Activated naive CD8-positive, alpha-beta T cell treated with anti-CD3 and anti-CD28 coated beads, Interleukin-2, amount 50 U/mL, for 24 hours (primary cell): ENCODE results near the gene FLRT2.

ENCODE experiments used
- ATAC-seq: fragments of 150-1000 bp; cut with Tn5 transposase; one replicate; pipeline ENCODE4 v1.10.0; 2021
- DNase-seq: peaks from one replicate; pipeline ENCODE4 v3.0.0; 2021
- H3K27ac Mint-ChIP-seq: one replicate; pipeline ENCODE4 v1.8.0; 2021; ENCODE audit warnings: mild to moderate bottlenecking, mixed read lengths
- H3K27me3 Mint-ChIP-seq: one replicate; pipeline ENCODE4 v1.8.0; 2021; ENCODE audit warnings: mixed read lengths
- H3K36me3 Mint-ChIP-seq: one replicate; pipeline ENCODE4 v1.8.0; 2021; ENCODE audit warnings: low read depth, mixed read lengths
- H3K4me1 Mint-ChIP-seq: one replicate; pipeline ENCODE4 v1.8.0; 2021; ENCODE audit warnings: mixed read lengths
- H3K4me3 Mint-ChIP-seq: one replicate; pipeline ENCODE4 v1.8.0; 2021; ENCODE audit warnings: mild to moderate bottlenecking, moderate library complexity, mixed read lengths
- H3K9me3 Mint-ChIP-seq: one replicate; pipeline ENCODE4 v1.8.0; 2021; ENCODE audit warnings: mixed read lengths

Gene FLRT2

GRCh38 chr14:85520581-85520980 lies 9.4 kb upstream of the FLRT2 start:
- Mint-ChIP-seq H3K27ac (no peak overlapping the region), H3K9me3 (no peaks in the 10 kb centered on the region), H3K4me1 (no peaks in the 10 kb centered on the region), H3K27me3 (no peaks in the 10 kb centered on the region), H3K4me3 (no peak overlapping the region), H3K36me3 (no peaks in the 10 kb centered on the region)
- ATAC-seq, result no peak
- DNase-seq, result no peak

- ATAC-seq, result no peak
- no peaks in the 10 kb centered on the region for H3K4me1 Mint-ChIP-seq
Observed at GRCh38 chr14:85523624-85524023, 6.3 kb upstream of the FLRT2 start.

GRCh38 chr14:85527006-85527405 lies 2.9 kb upstream of the FLRT2 start:
- H3K4me1 Mint-ChIP-seq, result peaks cover 2% of the 10 kb centered on the region
- no peaks in the 10 kb centered on the region for H3K9me3 Mint-ChIP-seq
- H3K4me3 Mint-ChIP-seq, result no peak overlapping the region
- no peak for ATAC-seq
- no peaks in the 10 kb centered on the region for H3K36me3 Mint-ChIP-seq
- no peak for DNase-seq
- H3K27me3 Mint-ChIP-seq, result peaks cover 45% of the 10 kb centered on the region
- H3K27ac Mint-ChIP-seq, result no peak overlapping the region

More at GRCh38 chr14:85523624-85524023, 6.3 kb upstream of the FLRT2 start:
- Mint-ChIP-seq H3K4me3 (no peak overlapping the region), H3K36me3 (no peaks in the 10 kb centered on the region), H3K27me3 (peaks cover 12% of the 10 kb centered on the region), H3K27ac (no peak overlapping the region), H3K9me3 (no peaks in the 10 kb centered on the region)
- DNase-seq, result no peak

GRCh38 chr14:85527445-85528035 lies 2.4 kb upstream of the FLRT2 start:
- Mint-ChIP-seq H3K9me3 (no peaks in the 10 kb centered on the region), H3K27me3 (peaks cover 50% of the 10 kb centered on the region), H3K27ac (no peak overlapping the region), H3K4me3 (no peak overlapping the region), H3K4me1 (peaks cover 4% of the 10 kb centered on the region), H3K36me3 (no peaks in the 10 kb centered on the region)
- ATAC-seq (no peak), DNase-seq (no peak)

GRCh38 chr14:85528080-85528896 lies 1.7 kb upstream of the FLRT2 start:
- peaks cover 7% of the 10 kb centered on the region for H3K4me1 Mint-ChIP-seq
- peaks cover 55% of the 10 kb centered on the region for H3K27me3 Mint-ChIP-seq
- DNase-seq, result no peak
- H3K4me3 Mint-ChIP-seq, result no peak overlapping the region
- no peak for ATAC-seq
- H3K27ac Mint-ChIP-seq, result no peak overlapping the region
- no peaks in the 10 kb centered on the region for H3K36me3 Mint-ChIP-seq
- no peaks in the 10 kb centered on the region for H3K9me3 Mint-ChIP-seq

- DNase-seq (no peak), ATAC-seq (no peak)
- Mint-ChIP-seq H3K36me3 (no peaks in the 10 kb centered on the region), H3K27me3 (peaks cover 58% of the 10 kb centered on the region), H3K9me3 (no peaks in the 10 kb centered on the region), H3K27ac (no peak overlapping the region), H3K4me3 (no peak overlapping the region), H3K4me1 (peaks cover 7% of the 10 kb centered on the region)
Observed at GRCh38 chr14:85528897-85529631, 880 bp upstream of the FLRT2 start.

- Mint-ChIP-seq H3K27ac (peak overlapping the region; percentile 19), H3K4me1 (peaks cover 7% of the 10 kb centered on the region), H3K4me3 (no peak overlapping the region), H3K27me3 (peaks cover 73% of the 10 kb centered on the region), H3K36me3 (no peaks in the 10 kb centered on the region), H3K9me3 (no peaks in the 10 kb centered on the region)
- ATAC-seq (no peak), DNase-seq (no peak)
Observed at GRCh38 chr14:85530626-85531025, 682 bp downstream of the FLRT2 start.

- Mint-ChIP-seq H3K4me3 (no peak overlapping the region), H3K27me3 (peaks cover 76% of the 10 kb centered on the region), H3K27ac (no peak overlapping the region), H3K9me3 (no peaks in the 10 kb centered on the region), H3K4me1 (peaks cover 7% of the 10 kb centered on the region), H3K36me3 (no peaks in the 10 kb centered on the region)
- DNase-seq (no peak), ATAC-seq (no peak)
Observed at GRCh38 chr14:85531141-85531586, 1.2 kb downstream of the FLRT2 start.

- Mint-ChIP-seq H3K4me1 (peaks cover 7% of the 10 kb centered on the region), H3K27ac (no peak overlapping the region), H3K4me3 (no peak overlapping the region), H3K36me3 (no peaks in the 10 kb centered on the region), H3K27me3 (peaks cover 82% of the 10 kb centered on the region), H3K9me3 (no peaks in the 10 kb centered on the region)
- peak; percentile 3 for DNase-seq
- ATAC-seq, result no peak
Observed at GRCh38 chr14:85531587-85532373, 1.8 kb downstream of the FLRT2 start.

- no peak overlapping the region for H3K27ac Mint-ChIP-seq
- H3K27me3 Mint-ChIP-seq, result peaks cover 85% of the 10 kb centered on the region
- H3K9me3 Mint-ChIP-seq, result no peaks in the 10 kb centered on the region
- peaks cover 7% of the 10 kb centered on the region for H3K4me1 Mint-ChIP-seq
- ATAC-seq, result no peak
- H3K4me3 Mint-ChIP-seq, result no peak overlapping the region
- no peak for DNase-seq
- H3K36me3 Mint-ChIP-seq, result no peaks in the 10 kb centered on the region
Observed at GRCh38 chr14:85532374-85533022, 2.6 kb downstream of the FLRT2 start.

- no peaks in the 10 kb centered on the region for H3K36me3 Mint-ChIP-seq
- ATAC-seq (no peak), DNase-seq (no peak)
- peaks cover 80% of the 10 kb centered on the region for H3K27me3 Mint-ChIP-seq
- no peak overlapping the region for H3K4me3 Mint-ChIP-seq
- H3K27ac Mint-ChIP-seq, result no peak overlapping the region
- no peaks in the 10 kb centered on the region for H3K9me3 Mint-ChIP-seq
- peaks cover 7% of the 10 kb centered on the region for H3K4me1 Mint-ChIP-seq
Observed at GRCh38 chr14:85533023-85533860, 3.3 kb downstream of the FLRT2 start.

- H3K27ac Mint-ChIP-seq, result no peak overlapping the region
- H3K9me3 Mint-ChIP-seq, result no peaks in the 10 kb centered on the region
- ATAC-seq (no peak), DNase-seq (no peak)
- H3K4me3 Mint-ChIP-seq, result no peak overlapping the region
- no peaks in the 10 kb centered on the region for H3K36me3 Mint-ChIP-seq
- peaks cover 7% of the 10 kb centered on the region for H3K4me1 Mint-ChIP-seq
- peaks cover 76% of the 10 kb centered on the region for H3K27me3 Mint-ChIP-seq
Observed at GRCh38 chr14:85533861-85534291, 3.9 kb downstream of the FLRT2 start.
